HepG2 (cell line): Measurements from ENCODE around the gene PRSS53. TPM values are rescaled to one million over a fixed set of nuclear protein-coding genes. Genes with fewer than 3 reads are reported as not detected.

Experiments used
- EP300 ChIP-seq, 3 experiments: sonication (generic) in 1 of 3; formaldehyde crosslinking in 1 of 3; IDR thresholded peaks; 2 replicates each; pipeline versions ENCODE4 v1.5.1 to v1.6.1; 2011 to 2020; ENCODE audit warnings: low read depth in 2 of 3, low read length in 2 of 3, borderline replicate concordance in 1 of 3, improper control_type of control experiment in 1 of 3, mild to moderate bottlenecking in 1 of 3, missing genetic modification reagents in 1 of 3, moderate library complexity in 1 of 3
- ETS1 ChIP-seq: sonication (generic); formaldehyde crosslinking; IDR thresholded peaks from 2 replicates; pipeline ENCODE4 v1.4.0; 2020; ENCODE audit warnings: missing genetic modification reagents
- GFI1 ChIP-seq: sonication (generic); formaldehyde crosslinking; IDR thresholded peaks from 2 replicates; pipeline ENCODE4 v1.5.0; 2020; ENCODE audit warnings: missing genetic modification reagents, mild to moderate bottlenecking, borderline replicate concordance
- HNF1A ChIP-seq, 2 experiments: sonication (generic) in 1 of 2; formaldehyde crosslinking in 1 of 2; IDR thresholded peaks; 2 replicates each; pipeline versions ENCODE4 v1.4.0 to v1.6.1; 2016 to 2020; ENCODE audit warnings: borderline replicate concordance in 1 of 2, low read depth in 1 of 2, mild to moderate bottlenecking in 1 of 2, missing genetic modification reagents in 1 of 2
- MAFF ChIP-seq: IDR thresholded peaks from 2 replicates; pipeline ENCODE4 v1.6.1; 2011; ENCODE audit warnings: low read depth, low read length, improper control_type of control experiment
- MIXL1 ChIP-seq: IDR thresholded peaks from 2 replicates; pipeline ENCODE4 v1.6.1; 2016
- MTF2 ChIP-seq: sonication (generic); formaldehyde crosslinking; IDR thresholded peaks from 2 replicates; pipeline ENCODE4 v1.5.0; 2020; ENCODE audit warnings: missing genetic modification reagents, borderline replicate concordance
- PCBP1 ChIP-seq: fragments of 200-400 bp; formaldehyde crosslinking; IDR thresholded peaks from 2 replicates; pipeline ENCODE4 v1.6.1; 2017; ENCODE audit warnings: mild to moderate bottlenecking, low read depth, low read length, borderline replicate concordance
- SMAD1 ChIP-seq: sonication (generic); formaldehyde crosslinking; IDR thresholded peaks from 2 replicates; pipeline ENCODE4 v1.4.0; 2020; ENCODE audit warnings: missing genetic modification reagents, low read depth, mild to moderate bottlenecking, borderline replicate concordance
- SNRNP70 ChIP-seq: fragments of 200-400 bp; formaldehyde crosslinking; IDR thresholded peaks from 2 replicates; pipeline ENCODE4 v1.6.1; 2017; ENCODE audit warnings: mild to moderate bottlenecking, low read depth, low read length, moderate library complexity
- ZBTB46 ChIP-seq: sonication (generic); formaldehyde crosslinking; IDR thresholded peaks from 2 replicates; pipeline ENCODE4 v1.4.0; 2020; ENCODE audit warnings: mild to moderate bottlenecking, missing genetic modification reagents, borderline replicate concordance
- ZFX ChIP-seq: sonication (generic); formaldehyde crosslinking; IDR thresholded peaks from 2 replicates; pipeline ENCODE4 v1.4.0; 2020; ENCODE audit warnings: mild to moderate bottlenecking, low read depth, missing genetic modification reagents, moderate library complexity
- ZNF264 ChIP-seq: sonication (generic); formaldehyde crosslinking; IDR thresholded peaks from 2 replicates; pipeline ENCODE4 v1.4.0; 2020; ENCODE audit warnings: missing genetic modification reagents
- ZNF354B ChIP-seq: sonication (generic); formaldehyde crosslinking; IDR thresholded peaks from 2 replicates; pipeline ENCODE4 v1.8.0; 2022; ENCODE audit warnings: mild to moderate bottlenecking, missing genetic modification reagents
- ZNF563 ChIP-seq: sonication (generic); formaldehyde crosslinking; IDR thresholded peaks from 2 replicates; pipeline ENCODE4 v1.8.0; 2022; ENCODE audit warnings: mild to moderate bottlenecking, moderate library complexity, missing genetic modification reagents
- ZNF609 ChIP-seq: sonication (generic); formaldehyde crosslinking; IDR thresholded peaks from 2 replicates; pipeline ENCODE4 v1.4.0; 2020; ENCODE audit warnings: mild to moderate bottlenecking, missing genetic modification reagents, borderline replicate concordance
- polyA plus RNA-seq, 8 experiments: library from polyadenylated mRNA; depleted of rRNA in 3 of 8; stranded (reverse) in 7 of 8; unstranded in 1 of 8; fragments of >200 nt; fragmentation: Illumina TruSeq in 4 of 8; extraction: Trizol in 4 of 8; gene quantifications; 2 replicates each; pipeline versions ENCODE4 v1.2.1 to v1.2.3, GENCODE V29; 2011 to 2016; ENCODE audit warnings: low read depth in 4 of 8, missing spikeins in 1 of 8, mixed read lengths in 1 of 8; ENCODE audit not compliant: insufficient read depth in 1 of 8
- total RNA-seq, 5 experiments: library from RNA; depleted of rRNA; stranded (reverse); fragments of >200 nt; fragmentation: Illumina TruSeq; extraction: Trizol; gene quantifications; 2 replicates each; pipeline ENCODE4 v1.2.3, GENCODE V29; 2016; ENCODE audit warnings: low read depth in 1 of 5

The PRSS53 gene
- total and polyA plus RNA-seq, 2 of the 13 experiments (the other 11 are each of a cell fraction or from before 2014, with no cell fraction given) = 2.2 to 7.4 TPM

GRCh38 chr16:31072540-31073141 lies 16.1 kb downstream of the PRSS53 start (continued):
- TF ChIP-seq ZNF609 = no peak
- peak; percentile 72 for TF ChIP-seq ZFX (CRISPR knock-in tag)
- TF ChIP-seq ZNF354B = no peak
- no peak for TF ChIP-seq SMAD1 (CRISPR knock-in tag)
- TF ChIP-seq MAFF = no peak
- TF ChIP-seq ZNF264 (CRISPR knock-in tag) = peak; percentile 62; the same call in 1 of the 2 replicates
- no peak; the same call in 1 of the 2 replicates for TF ChIP-seq GFI1 (CRISPR knock-in tag)
- no peak for TF ChIP-seq PCBP1
- no peak for TF ChIP-seq ZBTB46
- no peak for TF ChIP-seq MIXL1 (CRISPR knock-in tag)
- TF ChIP-seq EP300 (IDR thresholded peaks at IDR 0.05; ENCODE audit: low read depth in 2 of 2, low read length in 2 of 2) = no peak
- no peak for TF ChIP-seq EP300 (CRISPR knock-in tag; IDR thresholded peaks at IDR 0.05; ENCODE audit: borderline replicate concordance)
- TF ChIP-seq ZNF563 (CRISPR knock-in tag) = no peak; the same call in 1 of the 2 replicates
- no peak for TF ChIP-seq SNRNP70
- no peak for TF ChIP-seq ETS1 (CRISPR knock-in tag)
- TF ChIP-seq HNF1A (IDR thresholded peaks at IDR 0.05; ENCODE audit: low read depth) = no peak
- TF ChIP-seq HNF1A (CRISPR knock-in tag; IDR thresholded peaks at IDR 0.05; ENCODE audit: borderline replicate concordance) = no peak
- TF ChIP-seq MTF2 (CRISPR knock-in tag) = no peak
